Activated naive CD4-positive, alpha-beta T cell treated with anti-CD3 and anti-CD28 coated beads for 36 hours (primary cell): ENCODE results near the gene DDA1. TPM values are rescaled to one million over a fixed set of nuclear protein-coding genes. Genes with fewer than 3 reads are reported as not detected.
A peak's percentile ranks its signal among the peaks of the same experiment; 100 is the strongest.

Source experiments
- CTCF ChIA-PET: fragments of 350-600 bp; sonication (Branson Sonifier 250); formaldehyde crosslinking; loops from one replicate; lab custom pipeline; 2021; ENCODE audit warnings: antibody characterized with exemption; lab: Charles Lee
- DNase-seq: peaks from one replicate; pipeline ENCODE4 v3.0.0-alpha.2; 2020
- H3K27ac Mint-ChIP-seq: one replicate; pipeline ENCODE4 v1.8.0; 2021; ENCODE audit warnings: mild to moderate bottlenecking, mixed read lengths
- H3K27me3 Mint-ChIP-seq: one replicate; pipeline ENCODE4 v1.8.0; 2021; ENCODE audit warnings: low read depth, mixed read lengths
- H3K36me3 Mint-ChIP-seq: one replicate; pipeline ENCODE4 v1.8.0; 2021; ENCODE audit warnings: low read depth, mixed read lengths
- H3K4me1 Mint-ChIP-seq: one replicate; pipeline ENCODE4 v1.8.0; 2021; ENCODE audit warnings: low read depth, mixed read lengths
- H3K4me3 Mint-ChIP-seq: one replicate; pipeline ENCODE4 v1.8.0; 2021; ENCODE audit warnings: mild to moderate bottlenecking, moderate library complexity, mixed read lengths
- H3K9me3 Mint-ChIP-seq: one replicate; pipeline ENCODE4 v1.8.0; 2021; ENCODE audit warnings: mixed read lengths
- intact Hi-C: fragments of 100-400 bp; cut with micrococcal nuclease; formaldehyde crosslinking; loops from one replicate; pipeline ENCODE4 v1.15.1; 2023
- total RNA-seq, 2 experiments: library from RNA; stranded (reverse); gene quantifications; one replicate each; pipeline ENCODE4 v1.2.3, GENCODE V29; 2021

DDA1 gene
- total RNA-seq, 2 experiments from 2014 or later = 26.2 to 28.6 TPM

GRCh38 chr19:17346109-17346671 is 36.8 kb downstream of the DDA1 start:
- CTCF ChIA-PET = interaction anchor here (0.7 to 1.5 kb wide), 7 partner anchors 10 to 121 kb away, joined by 3 to 14 read pairs (median 4); no protein-coding TSS in a partner anchor
- intact Hi-C loops = loop anchor here (1.0 kb wide), 3 partner anchors 40 to 120 kb away; no protein-coding TSS in a partner anchor
- Mint-ChIP-seq H3K9me3 (no peaks in the 10 kb centered on the region), H3K36me3 (peaks cover 3% of the 10 kb centered on the region), H3K4me1 (peaks cover 3% of the 10 kb centered on the region), H3K4me3 (no peak overlapping the region), H3K27ac (no peak overlapping the region), H3K27me3 (peaks cover 8% of the 10 kb centered on the region)
- DNase-seq = peak; percentile 88

GRCh38 chr19:17347361-17347760 is 38.0 kb downstream of the DDA1 start:
- DNase-seq = no peak
- CTCF ChIA-PET = interaction anchor here (0.6 to 3.5 kb wide), 5 partner anchors 18 to 42 kb away, joined by 3 to 17 read pairs (median 5); no protein-coding TSS in a partner anchor
- intact Hi-C loops = no loop called here

GRCh38 chr19:17347877-17348276 is 38.5 kb downstream of the DDA1 start:
- Mint-ChIP-seq H3K27me3 (peaks cover 13% of the 10 kb centered on the region), H3K9me3 (no peaks in the 10 kb centered on the region), H3K4me1 (peaks cover 3% of the 10 kb centered on the region), H3K4me3 (no peak overlapping the region), H3K27ac (no peak overlapping the region), H3K36me3 (no peaks in the 10 kb centered on the region)
- no peak for DNase-seq
- intact Hi-C loops = no loop called here
- CTCF ChIA-PET = interaction anchor here (1.7 to 3.5 kb wide), 3 partner anchors 36 to 41 kb away, joined by 5 to 17 read pairs (median 10); no protein-coding TSS in a partner anchor

More at GRCh38 chr19:17347361-17347760, 38.0 kb downstream of the DDA1 start:
- H3K27ac Mint-ChIP-seq = no peak overlapping the region
- H3K9me3 Mint-ChIP-seq = no peaks in the 10 kb centered on the region
- no peak overlapping the region for H3K4me3 Mint-ChIP-seq
- peaks cover 13% of the 10 kb centered on the region for H3K27me3 Mint-ChIP-seq
- peaks cover 2% of the 10 kb centered on the region for H3K36me3 Mint-ChIP-seq
- H3K4me1 Mint-ChIP-seq = peaks cover 3% of the 10 kb centered on the region

- no peak for DNase-seq
- intact Hi-C loops = no loop called here
- Mint-ChIP-seq H3K4me1 (peaks cover 3% of the 10 kb centered on the region), H3K4me3 (no peak overlapping the region), H3K27ac (no peak overlapping the region), H3K27me3 (peaks cover 13% of the 10 kb centered on the region), H3K36me3 (no peaks in the 10 kb centered on the region), H3K9me3 (no peaks in the 10 kb centered on the region)
- CTCF ChIA-PET = interaction anchor here (0.7 to 3.5 kb wide), 3 partner anchors 35 to 112 kb away, joined by 3 to 17 read pairs (median 10); partner anchors contain the start of gene NXNL1
Measured at GRCh38 chr19:17348700-17349099, 39.3 kb downstream of the DDA1 start.

GRCh38 chr19:17351815-17352435 is 42.6 kb downstream of the DDA1 start:
- peaks cover 13% of the 10 kb centered on the region for H3K27me3 Mint-ChIP-seq
- intact Hi-C loops = no loop called here
- no peak overlapping the region for H3K4me3 Mint-ChIP-seq
- H3K36me3 Mint-ChIP-seq = no peaks in the 10 kb centered on the region
- no peaks in the 10 kb centered on the region for H3K4me1 Mint-ChIP-seq
- DNase-seq = no peak
- H3K9me3 Mint-ChIP-seq = no peaks in the 10 kb centered on the region
- CTCF ChIA-PET = no interaction called here
- no peak overlapping the region for H3K27ac Mint-ChIP-seq

- Mint-ChIP-seq H3K4me1 (no peaks in the 10 kb centered on the region), H3K27me3 (peaks cover 12% of the 10 kb centered on the region), H3K4me3 (no peak overlapping the region), H3K27ac (no peak overlapping the region), H3K9me3 (no peaks in the 10 kb centered on the region), H3K36me3 (no peaks in the 10 kb centered on the region)
- intact Hi-C loops = no loop called here
- CTCF ChIA-PET = no interaction called here
- no peak for DNase-seq
Measured at GRCh38 chr19:17352608-17353280, 43.4 kb downstream of the DDA1 start.

GRCh38 chr19:17353386-17353785 is 44.0 kb downstream of the DDA1 start:
- peaks cover 10% of the 10 kb centered on the region for H3K27me3 Mint-ChIP-seq
- no peak overlapping the region for H3K27ac Mint-ChIP-seq
- H3K36me3 Mint-ChIP-seq = no peaks in the 10 kb centered on the region
- DNase-seq = no peak
- no peak overlapping the region for H3K4me3 Mint-ChIP-seq
- intact Hi-C loops = no loop called here
- H3K4me1 Mint-ChIP-seq = no peaks in the 10 kb centered on the region
- CTCF ChIA-PET = no interaction called here
- H3K9me3 Mint-ChIP-seq = no peaks in the 10 kb centered on the region

GRCh38 chr19:17357078-17357666 is 47.8 kb downstream of the DDA1 start:
- Mint-ChIP-seq H3K27me3 (no peaks in the 10 kb centered on the region), H3K36me3 (no peaks in the 10 kb centered on the region), H3K27ac (no peak overlapping the region), H3K4me3 (no peak overlapping the region), H3K4me1 (no peaks in the 10 kb centered on the region), H3K9me3 (no peaks in the 10 kb centered on the region)
- DNase-seq = no peak
- CTCF ChIA-PET = interaction anchor here (0.6 to 1.4 kb wide), 2 partner anchors 10 to 12 kb away, joined by 3 to 4 read pairs; no protein-coding TSS in a partner anchor
- intact Hi-C loops = no loop called here

- no peaks in the 10 kb centered on the region for H3K27me3 Mint-ChIP-seq
Measured at GRCh38 chr19:17357724-17358123, 48.4 kb downstream of the DDA1 start.

GRCh38 chr19:17358395-17358794 is 49.0 kb downstream of the DDA1 start:
- no peak for DNase-seq
- no peaks in the 10 kb centered on the region for H3K27me3 Mint-ChIP-seq
- no peaks in the 10 kb centered on the region for H3K36me3 Mint-ChIP-seq
- intact Hi-C loops = no loop called here
- no peak overlapping the region for H3K4me3 Mint-ChIP-seq
- H3K27ac Mint-ChIP-seq = no peak overlapping the region
- no peaks in the 10 kb centered on the region for H3K4me1 Mint-ChIP-seq
- CTCF ChIA-PET = interaction anchor here (0.7 kb wide), 1 partner anchor 155 kb away, joined by 3 read pairs; no protein-coding TSS in a partner anchor
- H3K9me3 Mint-ChIP-seq = no peaks in the 10 kb centered on the region

More at GRCh38 chr19:17357724-17358123, 48.4 kb downstream of the DDA1 start:
- Mint-ChIP-seq H3K36me3 (no peaks in the 10 kb centered on the region), H3K4me1 (no peaks in the 10 kb centered on the region), H3K4me3 (no peak overlapping the region), H3K27ac (no peak overlapping the region), H3K9me3 (no peaks in the 10 kb centered on the region)
- intact Hi-C loops = no loop called here
- no peak for DNase-seq
- CTCF ChIA-PET = no interaction called here

- Mint-ChIP-seq H3K36me3 (no peaks in the 10 kb centered on the region), H3K27me3 (no peaks in the 10 kb centered on the region), H3K4me1 (no peaks in the 10 kb centered on the region), H3K9me3 (no peaks in the 10 kb centered on the region), H3K4me3 (no peak overlapping the region), H3K27ac (no peak overlapping the region)
- intact Hi-C loops = no loop called here
- CTCF ChIA-PET = interaction anchor here (1.1 kb wide), 1 partner anchor 26 kb away, joined by 3 read pairs; no protein-coding TSS in a partner anchor
- no peak for DNase-seq
Measured at GRCh38 chr19:17359905-17360800, 50.8 kb downstream of the DDA1 start.
